GM10266 (cell line): Measurements from ENCODE around the gene NAPSA.

ENCODE experiments used
- DNase-seq: peaks from one replicate; pipeline ENCODE4 v3.0.0; 2012; ENCODE audit errors: extremely low spot score
- TF ChIP-seq, protein P1 (sequence below): IDR thresholded peaks from 2 replicates; pipeline ENCODE4 v1.5.1; 2012; ENCODE audit warnings: mild to moderate bottlenecking, low read depth; ENCODE audit not compliant: control insufficient read depth, insufficient read depth; ENCODE audit errors: missing control alignments

NAPSA gene

GRCh38 chr19:50322931-50323781 lies 42.3 kb downstream of the NAPSA start:
- DNase-seq = peak; percentile 19
- TF ChIP-seq, protein P1, sequence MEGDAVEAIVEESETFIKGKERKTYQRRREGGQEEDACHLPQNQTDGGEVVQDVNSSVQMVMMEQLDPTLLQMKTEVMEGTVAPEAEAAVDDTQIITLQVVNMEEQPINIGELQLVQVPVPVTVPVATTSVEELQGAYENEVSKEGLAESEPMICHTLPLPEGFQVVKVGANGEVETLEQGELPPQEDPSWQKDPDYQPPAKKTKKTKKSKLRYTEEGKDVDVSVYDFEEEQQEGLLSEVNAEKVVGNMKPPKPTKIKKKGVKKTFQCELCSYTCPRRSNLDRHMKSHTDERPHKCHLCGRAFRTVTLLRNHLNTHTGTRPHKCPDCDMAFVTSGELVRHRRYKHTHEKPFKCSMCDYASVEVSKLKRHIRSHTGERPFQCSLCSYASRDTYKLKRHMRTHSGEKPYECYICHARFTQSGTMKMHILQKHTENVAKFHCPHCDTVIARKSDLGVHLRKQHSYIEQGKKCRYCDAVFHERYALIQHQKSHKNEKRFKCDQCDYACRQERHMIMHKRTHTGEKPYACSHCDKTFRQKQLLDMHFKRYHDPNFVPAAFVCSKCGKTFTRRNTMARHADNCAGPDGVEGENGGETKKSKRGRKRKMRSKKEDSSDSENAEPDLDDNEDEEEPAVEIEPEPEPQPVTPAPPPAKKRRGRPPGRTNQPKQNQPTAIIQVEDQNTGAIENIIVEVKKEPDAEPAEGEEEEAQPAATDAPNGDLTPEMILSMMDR = no peak

DNA sequence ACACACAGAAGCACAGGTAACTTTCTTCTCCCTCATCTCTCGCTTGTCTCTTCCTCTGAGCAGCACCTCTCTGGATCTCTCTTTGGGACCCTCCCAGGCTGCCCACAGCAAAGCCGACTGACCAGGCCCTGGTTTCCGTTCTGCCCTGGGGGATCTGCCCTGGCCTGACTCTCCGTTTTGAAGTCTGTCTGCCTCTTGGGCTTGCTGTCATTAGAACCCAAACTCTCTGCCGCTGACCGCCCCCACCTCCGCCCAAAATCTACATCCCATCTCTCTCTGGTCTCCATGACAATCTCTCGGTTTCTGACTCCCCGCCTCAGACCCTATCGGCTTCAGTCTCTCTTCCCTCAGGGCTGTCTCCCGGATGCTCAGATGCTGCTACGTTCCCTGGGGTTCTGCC lies 43.2 kb downstream of the NAPSA start:
- peak; percentile 6 for DNase-seq
- TF ChIP-seq, protein P1 = no peak

- DNase-seq = peak; percentile 10
- TF ChIP-seq, protein P1 = no peak
These were observed 43.6 kb downstream of the NAPSA start for GRCh38 chr19:50321831-50322230.

- TF ChIP-seq, protein P1 = no peak
- DNase-seq = no peak
These were observed 44.8 kb downstream of the NAPSA start for GRCh38 chr19:50320596-50320995.

GRCh38 chr19:50320051-50320450 lies 45.4 kb downstream of the NAPSA start:
- TF ChIP-seq, protein P1 = no peak

GRCh38 chr19:50319156-50319555 lies 46.3 kb downstream of the NAPSA start:
- no peak for DNase-seq
- TF ChIP-seq, protein P1 = no peak

More at GRCh38 chr19:50320051-50320450, 45.4 kb downstream of the NAPSA start:
- no peak for DNase-seq

DNA sequence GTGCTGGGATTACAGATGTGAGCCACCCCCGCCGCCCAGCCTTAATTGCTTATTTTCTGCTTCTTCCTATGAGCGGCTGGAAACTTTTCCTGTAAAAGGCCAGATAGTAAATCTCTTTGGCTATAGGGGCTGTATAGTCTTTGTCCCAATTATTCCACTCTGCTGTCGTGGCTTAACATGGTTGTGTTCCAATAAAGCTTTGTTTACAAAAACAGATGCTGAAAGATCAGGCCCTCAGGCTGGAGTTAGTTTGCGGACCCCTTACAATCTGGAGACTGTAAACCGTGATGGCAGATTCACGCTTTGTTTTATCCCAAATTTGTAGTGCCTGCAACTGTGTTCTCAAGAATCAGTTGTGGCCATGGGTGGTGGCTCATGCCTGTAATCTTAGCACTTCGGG lies 47.0 kb downstream of the NAPSA start:
- TF ChIP-seq, protein P1 = no peak
- no peak for DNase-seq
